T follicular helper cell (primary cell): Measurements from ENCODE around the gene TPPP.
"Not testable (repeated sequence)": the region's sequence is repeated elsewhere in the genome, so short reads cannot be mapped to it uniquely, and the experiment has no call there.

ENCODE experiments used
- DNase-seq: peaks from one replicate; pipeline ENCODE4 v3.0.0-alpha.2; 2020; ENCODE audit warnings: low read depth

The TPPP gene

DNA sequence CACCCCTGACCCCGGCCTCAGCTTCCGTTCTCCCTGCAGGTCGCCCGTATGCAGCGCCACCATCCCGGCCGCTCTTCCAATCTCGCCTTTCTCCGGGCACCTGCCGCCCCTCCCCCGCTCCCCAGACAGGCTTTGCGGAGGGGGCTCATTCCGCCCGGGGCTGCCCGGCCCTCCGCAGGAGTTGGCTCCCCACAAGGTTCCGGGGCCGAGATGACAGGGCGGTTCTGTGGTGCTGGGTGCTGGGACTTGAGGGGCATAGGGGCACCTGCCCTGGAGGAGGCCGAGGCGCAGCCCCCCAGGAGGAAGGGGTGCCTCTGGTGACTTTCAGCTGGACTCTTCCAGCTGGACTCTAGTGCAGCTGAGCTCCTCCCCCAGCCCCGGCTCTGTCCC is 885 bp upstream of the TPPP start:
- not testable (repeated sequence) for DNase-seq

DNA sequence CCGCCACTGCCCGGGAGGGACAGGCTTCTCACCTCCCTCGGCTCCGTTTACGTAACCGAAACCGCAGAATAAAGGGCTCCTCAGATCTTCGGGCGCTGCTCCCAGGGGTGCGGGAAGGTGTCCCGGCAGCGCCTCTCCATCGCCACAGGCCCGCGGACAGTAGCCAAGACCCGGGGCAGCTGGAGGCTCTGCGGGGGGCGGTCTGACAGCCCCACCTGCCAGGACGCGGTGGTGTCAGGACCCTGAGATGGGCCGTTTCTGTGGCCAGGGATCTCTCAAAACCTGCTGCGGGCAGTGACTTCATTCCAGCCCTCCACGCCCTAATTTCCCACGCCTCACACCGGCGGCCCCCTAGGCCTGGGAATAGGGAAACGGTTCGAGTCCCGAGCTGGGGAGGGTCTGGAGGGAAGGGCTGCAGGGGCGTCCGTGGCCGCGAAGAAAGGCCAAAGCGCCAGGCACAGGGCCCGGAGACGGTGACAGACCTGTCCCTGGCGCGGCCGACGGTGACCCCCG is 567 bp downstream of the TPPP start:
- DNase-seq = not testable (repeated sequence)

DNA sequence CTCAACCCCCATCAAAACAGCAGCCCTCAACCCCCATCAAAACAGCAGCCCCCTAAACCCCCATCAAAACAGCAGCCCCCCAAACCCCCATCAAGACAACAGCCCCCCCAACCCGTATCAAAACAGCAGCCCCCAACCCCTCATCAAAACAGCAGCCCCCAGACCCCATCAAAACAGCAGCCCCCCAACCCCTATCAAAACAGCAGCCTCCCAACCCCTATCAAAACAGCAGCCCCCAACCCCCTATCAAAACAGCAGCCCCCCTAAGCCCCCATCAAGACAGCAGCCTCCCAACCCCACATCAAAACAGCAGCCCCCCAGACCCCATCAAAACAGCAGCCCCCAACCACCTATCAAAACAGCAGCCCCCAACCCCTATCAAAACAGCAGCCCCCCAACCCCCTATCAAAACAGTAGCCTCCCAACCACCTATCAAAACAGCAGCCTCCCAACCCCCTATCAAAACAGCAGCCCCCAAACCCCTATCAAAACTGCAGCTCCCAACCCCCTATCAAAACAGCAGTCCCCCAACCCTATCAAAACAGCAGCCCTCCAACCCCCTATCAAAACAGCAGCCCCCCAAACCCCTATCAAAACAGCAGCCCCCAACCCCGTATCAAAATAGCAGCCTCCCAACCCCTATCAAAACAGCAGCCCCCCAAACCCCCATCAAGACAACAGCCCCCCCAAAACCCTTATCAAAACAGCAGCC is 1.2 kb downstream of the TPPP start:
- DNase-seq = no peak

- not testable (repeated sequence) for DNase-seq
Observed at GRCh38 chr5:691049-691448, 2.1 kb downstream of the TPPP start.

DNA sequence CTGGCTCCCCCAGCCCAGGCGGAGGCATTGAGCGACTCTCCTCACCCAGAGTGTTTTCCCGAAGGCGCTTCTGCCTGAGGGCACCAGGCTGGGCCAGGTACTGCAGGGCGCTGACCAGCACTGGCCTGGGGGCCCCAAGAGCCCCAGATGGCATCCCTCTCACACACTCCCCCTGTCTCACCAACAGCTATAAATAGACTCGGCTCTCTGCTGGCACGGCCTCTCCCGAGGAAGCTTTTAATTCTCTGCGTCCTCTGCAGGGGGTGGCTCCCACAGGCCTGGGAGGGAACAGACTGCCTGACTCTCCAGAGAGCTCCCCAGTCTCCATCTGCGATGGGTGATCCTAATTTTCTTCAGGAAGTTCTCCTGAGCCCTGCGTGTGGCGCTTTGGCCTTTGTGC is 2.9 kb downstream of the TPPP start:
- not testable (repeated sequence) for DNase-seq

- DNase-seq = not testable (repeated sequence)
Observed at GRCh38 chr5:688348-689010, 4.7 kb downstream of the TPPP start.

- not testable (repeated sequence) for DNase-seq
Observed at GRCh38 chr5:686936-687335, 6.2 kb downstream of the TPPP start.

GRCh38 chr5:686172-686523 is 7.0 kb downstream of the TPPP start:
- not testable (repeated sequence) for DNase-seq

- no peak for DNase-seq
Observed at GRCh38 chr5:685262-686171, 7.6 kb downstream of the TPPP start.

- DNase-seq = no peak
Observed at GRCh38 chr5:684751-685216, 8.4 kb downstream of the TPPP start.

GRCh38 chr5:683551-684481 is 9.3 kb downstream of the TPPP start:
- no peak for DNase-seq

- not testable (repeated sequence) for DNase-seq
Observed at GRCh38 chr5:682651-683358, 10.3 kb downstream of the TPPP start.

DNA sequence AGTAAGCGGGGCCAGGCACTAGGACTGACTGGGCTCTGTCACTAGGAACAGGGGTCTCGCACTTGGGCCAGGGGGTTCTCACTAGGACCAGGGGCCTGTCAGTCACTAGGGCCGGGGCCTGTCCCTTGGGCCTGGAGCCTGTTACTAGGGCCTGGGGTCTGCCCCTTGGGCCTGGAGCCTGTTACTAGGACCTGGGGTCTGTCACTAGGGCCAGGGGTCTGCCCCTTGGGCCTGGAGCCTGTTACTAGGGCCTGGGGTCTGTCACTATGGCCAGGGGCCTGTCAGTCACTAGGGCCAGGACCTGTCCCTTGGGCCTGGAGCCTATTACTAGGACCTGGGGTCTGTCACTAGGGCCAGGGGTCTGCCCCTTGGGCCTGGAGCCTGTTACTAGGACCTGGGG is 10.9 kb downstream of the TPPP start:
- DNase-seq = not testable (repeated sequence)

- DNase-seq = not testable (repeated sequence)
Observed at GRCh38 chr5:681317-682191, 11.6 kb downstream of the TPPP start.

DNA sequence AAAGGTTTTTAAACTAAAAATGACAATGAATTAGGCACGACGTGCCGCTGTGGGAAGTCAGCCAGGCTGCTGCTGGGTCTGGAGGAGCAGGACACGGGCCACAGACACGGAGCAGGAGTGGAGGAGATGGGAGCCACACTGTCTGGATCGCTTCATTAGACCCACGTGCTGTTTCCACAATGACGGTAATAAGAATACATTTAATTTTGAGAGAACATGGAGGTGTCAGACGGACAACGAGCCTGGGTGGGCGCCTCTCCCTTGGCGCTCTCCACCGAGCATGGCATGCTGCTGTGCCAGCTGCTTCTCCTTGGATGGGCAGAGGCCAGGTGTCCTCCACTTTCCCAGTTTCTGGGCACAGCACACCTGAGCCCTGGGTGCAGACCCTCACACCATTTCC is 12.3 kb downstream of the TPPP start:
- not testable (repeated sequence) for DNase-seq

DNA sequence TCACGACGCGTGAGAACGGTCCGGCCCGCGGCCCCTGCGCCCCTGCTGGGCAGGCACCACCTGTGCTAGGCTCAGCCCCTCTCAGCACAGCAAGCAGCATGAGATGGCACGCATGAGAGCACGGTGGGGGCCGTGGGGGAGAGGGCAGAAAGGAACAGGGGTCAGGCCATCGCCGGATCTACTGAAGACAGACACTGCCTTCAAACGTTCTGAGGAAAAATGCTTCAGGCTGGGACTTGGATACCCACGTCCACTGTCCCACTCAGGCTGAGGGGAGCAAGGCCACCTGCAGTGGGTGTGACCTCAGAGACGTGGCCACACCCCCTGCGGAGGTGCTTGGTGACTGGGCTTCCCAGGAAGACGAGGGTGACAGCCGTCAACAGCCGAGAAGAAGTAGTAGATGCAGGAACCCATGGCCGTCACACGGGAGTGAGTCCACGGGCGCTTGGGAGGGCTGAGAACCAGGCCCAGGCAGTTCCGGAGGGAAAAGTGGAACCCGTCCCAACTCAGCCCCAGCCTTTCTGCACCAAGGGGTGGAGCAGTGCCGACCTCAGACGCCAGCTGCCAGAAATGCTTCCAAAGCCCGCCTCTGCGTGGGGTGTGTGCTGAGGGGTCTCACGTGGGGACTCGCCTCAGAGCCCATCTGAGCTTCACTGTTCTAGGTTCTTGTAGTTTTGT is 12.9 kb downstream of the TPPP start:
- not testable (repeated sequence) for DNase-seq

DNA sequence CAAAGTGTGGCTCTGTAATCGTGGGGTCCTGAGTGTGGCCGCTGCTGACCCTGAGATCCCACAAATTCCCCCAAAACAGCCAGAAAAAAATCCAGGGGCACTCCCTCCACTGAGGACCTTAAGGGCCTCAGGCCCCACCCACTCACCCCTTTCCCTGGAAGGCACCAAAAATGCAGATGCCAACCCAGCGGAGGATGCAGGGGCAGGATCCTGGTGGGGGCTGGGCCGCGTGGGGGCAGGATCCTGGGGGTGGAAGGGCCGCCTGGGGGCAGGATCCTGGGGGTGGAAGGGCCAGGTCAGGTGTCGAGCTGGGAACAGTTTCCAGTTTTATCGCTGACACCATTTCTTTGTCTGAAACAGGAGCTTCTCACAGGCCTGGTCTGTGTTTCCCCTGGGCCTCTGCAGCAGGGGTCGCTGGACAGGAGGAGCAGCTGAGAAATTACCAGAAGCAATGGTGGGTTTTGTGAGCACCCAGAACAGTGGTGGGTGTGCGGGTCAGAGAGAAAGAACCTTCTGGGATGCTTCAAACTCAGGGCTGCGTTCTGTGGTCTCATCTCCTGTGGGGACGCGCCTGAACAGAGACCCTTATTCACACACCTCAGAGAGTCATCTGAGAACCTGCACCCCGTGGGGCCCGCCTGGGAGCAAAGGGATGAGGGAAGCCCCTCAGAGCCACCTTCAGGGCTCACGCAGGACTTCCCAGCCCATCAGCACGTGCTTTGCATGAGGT is 13.8 kb downstream of the TPPP start:
- DNase-seq = not testable (repeated sequence)

- not testable (repeated sequence) for DNase-seq
Observed at GRCh38 chr5:678521-678920, 14.6 kb downstream of the TPPP start.
